ENCODE data around the gene ANKK1.

- TF ChIP-seq CTCF (IDR thresholded peaks at IDR 0.05; ENCODE audit: low read depth, low read length, missing input control) = no peak
- no peak for TF ChIP-seq TAF1 (conservative IDR thresholded peaks at IDR 0.05)
- no peak for TF ChIP-seq GABPA (IDR thresholded peaks at IDR 0.05 in 1 of 2, conservative IDR thresholded peaks at IDR 0.05 in 1 of 2)
- no peak for TF ChIP-seq MAX (IDR thresholded peaks at IDR 0.05)
These were observed 15.3 kb upstream of the ANKK1 start for GRCh38 chr11:113372309-113372708.

Measured in liver (tissue), 3 donors.